Peyer's patch (tissue), 4 donors: Measurements from ENCODE around the gene PXDC1. TPM values are rescaled to one million over a fixed set of nuclear protein-coding genes. Genes with fewer than 3 reads are reported as not detected.
A peak's percentile ranks its signal among the peaks of the same experiment; 100 is the strongest.
"Not testable (repeated sequence)": the region's sequence is repeated elsewhere in the genome, so short reads cannot be mapped to it uniquely, and the experiment has no call there.

Source experiments
- DNase-seq, 3 donors: peaks; one replicate each; pipeline ENCODE4 v3.0.0-alpha.2; 2017 to 2019
- H3K27ac ChIP-seq, 4 donors: fragments of 200-600 bp; sonication (generic); one replicate each; pipeline ENCODE4 v1.5.1; 2016 to 2019
- H3K27me3 ChIP-seq, 2 donors: fragments of 200-600 bp; sonication (generic); one replicate each; pipeline ENCODE4 v1.5.1; 2019
- H3K36me3 ChIP-seq, 3 donors: fragments of 200-600 bp; sonication (generic); one replicate each; pipeline ENCODE4 v1.5.1; 2016 to 2019
- H3K4me1 ChIP-seq, 4 donors: fragments of 200-600 bp; sonication (generic); one replicate each; pipeline ENCODE4 v1.5.1; 2016 to 2019
- H3K4me3 ChIP-seq, 4 donors: fragments of 200-600 bp; sonication (generic); 1 replicate in 3 of 4; 2 replicates in 1 of 4; pipeline ENCODE4 v1.5.1; 2016 to 2019; ENCODE audit warnings: mild to moderate bottlenecking in 1 of 4
- H3K9me3 ChIP-seq, 4 donors: fragments of 200-600 bp; sonication (generic); one replicate each; pipeline ENCODE4 v1.5.1; 2016 to 2019; ENCODE audit warnings: mild to moderate bottlenecking in 1 of 4
- POLR2A ChIP-seq, 2 donors: fragments of 450-650 bp; IDR thresholded peaks; one replicate each; pipeline ENCODE4 v1.5.1; 2017; ENCODE audit warnings: antibody characterized with exemption in 2 of 2, mild to moderate bottlenecking in 2 of 2, moderate library complexity in 2 of 2
- total RNA-seq, 4 donors: library from RNA; depleted of rRNA; stranded (reverse); fragments of >200 nt; gene quantifications; one replicate each; pipeline ENCODE4 v1.1.0, GENCODE V29; 2016
- TF ChIP-seq, protein P1 (sequence below), 6 experiments: fragments of 450-650 bp in 4 of 6; fragments of 200-600 bp in 2 of 6; sonication (generic) in 1 of 6; IDR thresholded peaks; one replicate each; pipeline ENCODE4 v1.5.1; 2017 to 2019; ENCODE audit warnings: antibody characterized with exemption in 6 of 6, mild to moderate bottlenecking in 3 of 6, moderate library complexity in 1 of 6

Gene PXDC1
- total RNA-seq, 4 donors from 2014 or later, result 35.5 to 69.4 (median 61.1) TPM

GRCh38 chr6:3775386-3775785 is 23.9 kb upstream of the PXDC1 start:
- no peak for DNase-seq
- H3K9me3 ChIP-seq, result no peaks in the 10 kb centered on the region
- no peaks in the 10 kb centered on the region for H3K4me1 ChIP-seq
- no peaks in the 10 kb centered on the region for H3K36me3 ChIP-seq
- TF ChIP-seq POLR2A (IDR thresholded peaks at IDR 0.05), result no peak
- TF ChIP-seq, protein P1, sequence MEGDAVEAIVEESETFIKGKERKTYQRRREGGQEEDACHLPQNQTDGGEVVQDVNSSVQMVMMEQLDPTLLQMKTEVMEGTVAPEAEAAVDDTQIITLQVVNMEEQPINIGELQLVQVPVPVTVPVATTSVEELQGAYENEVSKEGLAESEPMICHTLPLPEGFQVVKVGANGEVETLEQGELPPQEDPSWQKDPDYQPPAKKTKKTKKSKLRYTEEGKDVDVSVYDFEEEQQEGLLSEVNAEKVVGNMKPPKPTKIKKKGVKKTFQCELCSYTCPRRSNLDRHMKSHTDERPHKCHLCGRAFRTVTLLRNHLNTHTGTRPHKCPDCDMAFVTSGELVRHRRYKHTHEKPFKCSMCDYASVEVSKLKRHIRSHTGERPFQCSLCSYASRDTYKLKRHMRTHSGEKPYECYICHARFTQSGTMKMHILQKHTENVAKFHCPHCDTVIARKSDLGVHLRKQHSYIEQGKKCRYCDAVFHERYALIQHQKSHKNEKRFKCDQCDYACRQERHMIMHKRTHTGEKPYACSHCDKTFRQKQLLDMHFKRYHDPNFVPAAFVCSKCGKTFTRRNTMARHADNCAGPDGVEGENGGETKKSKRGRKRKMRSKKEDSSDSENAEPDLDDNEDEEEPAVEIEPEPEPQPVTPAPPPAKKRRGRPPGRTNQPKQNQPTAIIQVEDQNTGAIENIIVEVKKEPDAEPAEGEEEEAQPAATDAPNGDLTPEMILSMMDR (IDR thresholded peaks at IDR 0.05), result no peak
- H3K4me3 ChIP-seq, result no peak overlapping the region
- no peak overlapping the region for H3K27ac ChIP-seq
- no peaks in the 10 kb centered on the region for H3K27me3 ChIP-seq

GRCh38 chr6:3773678-3774298 is 22.3 kb upstream of the PXDC1 start:
- Histone ChIP-seq H3K27ac (no peak overlapping the region), H3K9me3 (no peaks in the 10 kb centered on the region), H3K4me1 (no peaks in the 10 kb centered on the region), H3K4me3 (no peak overlapping the region), H3K36me3 (no peaks in the 10 kb centered on the region), H3K27me3 (no peaks in the 10 kb centered on the region)
- TF ChIP-seq, protein P1 (IDR thresholded peaks at IDR 0.05), result no peak
- no peak for TF ChIP-seq POLR2A (IDR thresholded peaks at IDR 0.05)
- no peak for DNase-seq

DNA sequence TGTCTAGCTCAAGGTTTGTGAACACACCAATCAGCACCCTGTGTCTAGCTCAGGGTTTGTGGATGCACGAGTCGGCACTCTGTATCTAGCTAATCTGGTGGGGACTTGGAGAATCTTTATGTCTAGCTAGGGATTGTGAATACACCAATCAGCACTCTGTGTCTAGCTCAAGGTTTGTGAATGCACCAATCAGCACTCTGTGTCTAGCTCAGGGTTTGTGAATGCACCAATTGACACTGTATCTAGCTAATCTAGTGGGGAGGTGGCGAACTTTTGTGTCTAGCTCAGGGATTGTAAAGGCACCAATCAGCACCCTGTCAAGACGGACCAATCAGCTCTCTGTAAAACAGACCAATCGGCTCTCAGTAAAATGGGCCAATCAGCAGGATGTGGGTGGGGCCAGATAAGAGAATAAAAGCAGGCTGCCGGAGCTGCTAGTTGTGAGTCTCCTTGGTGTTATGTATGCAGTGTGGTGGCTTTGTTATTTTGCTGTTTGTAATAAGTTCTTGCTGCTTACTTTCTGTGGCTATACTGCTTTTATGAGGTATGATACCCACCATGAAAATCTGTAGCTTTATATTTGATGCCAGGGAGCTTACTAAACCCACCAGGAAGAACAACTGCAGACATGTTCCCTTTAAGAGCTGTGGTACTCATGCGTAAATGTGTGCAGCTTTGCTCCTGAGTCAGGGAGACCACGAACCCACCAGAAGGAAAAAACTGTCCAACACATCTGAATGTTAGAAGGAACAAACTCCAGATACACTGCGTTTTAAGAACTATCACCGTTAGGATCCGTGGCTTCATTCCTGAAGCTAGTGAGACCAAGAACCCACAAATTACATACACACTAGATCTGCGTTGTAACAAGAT is 20.9 kb upstream of the PXDC1 start:
- H3K27me3 ChIP-seq, H3K4me3 ChIP-seq, H3K9me3 ChIP-seq, H3K36me3 ChIP-seq, H3K27ac ChIP-seq, H3K4me1 ChIP-seq: not testable (repeated sequence)
- DNase-seq, result peak in 1 of 3 donors; percentile 23

GRCh38 chr6:3771407-3772011 is 20.0 kb upstream of the PXDC1 start:
- no peaks in the 10 kb centered on the region for H3K36me3 ChIP-seq
- TF ChIP-seq POLR2A (IDR thresholded peaks at IDR 0.05), result no peak
- TF ChIP-seq, protein P1 (IDR thresholded peaks at IDR 0.05), result no peak
- DNase-seq, result peak in 1 of 3 donors; percentile 37

DNA sequence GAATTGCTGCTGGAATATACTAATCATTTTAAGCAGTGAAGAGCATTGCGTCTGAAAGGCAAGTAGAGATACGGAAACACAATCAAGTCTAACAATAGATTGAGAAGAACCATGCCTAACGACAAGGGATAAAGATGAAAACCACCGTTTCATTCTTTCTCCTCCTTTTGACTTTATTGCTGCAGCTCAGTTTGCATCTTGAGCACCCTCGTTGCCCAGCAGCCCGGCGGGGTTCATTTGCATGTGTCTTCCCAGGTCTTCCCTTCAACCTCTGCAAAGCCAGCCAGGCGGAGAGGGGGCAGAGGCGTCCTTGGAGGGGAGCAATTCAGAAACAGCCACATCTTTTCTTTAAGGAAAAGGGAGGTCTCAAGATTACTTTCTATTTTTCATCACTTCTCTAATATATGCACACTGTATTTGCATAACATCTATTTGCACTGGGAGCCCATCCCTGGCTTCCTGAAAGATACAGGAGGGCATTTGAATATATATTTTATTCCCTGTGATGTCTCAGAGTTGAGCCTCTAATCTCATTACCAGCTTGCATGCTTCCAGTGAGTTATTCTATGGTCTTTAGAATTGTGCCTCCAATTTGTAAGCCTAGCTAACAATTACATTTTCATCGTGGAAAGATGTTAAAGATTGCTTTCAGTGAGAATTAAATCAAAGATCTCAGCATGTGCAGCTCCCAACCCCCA is 18.7 kb upstream of the PXDC1 start:
- no peak for TF ChIP-seq POLR2A (IDR thresholded peaks at IDR 0.05)
- TF ChIP-seq, protein P1 (IDR thresholded peaks at IDR 0.05), result no peak
- Histone ChIP-seq H3K27me3 (no peaks in the 10 kb centered on the region), H3K36me3 (no peaks in the 10 kb centered on the region), H3K27ac (no peak overlapping the region), H3K4me1 (no peaks in the 10 kb centered on the region), H3K4me3 (no peak overlapping the region), H3K9me3 (no peaks in the 10 kb centered on the region)
- DNase-seq, result peak; percentile 41 to 59 (median 49)

More at GRCh38 chr6:3771407-3772011, 20.0 kb upstream of the PXDC1 start:
- no peaks in the 10 kb centered on the region for H3K9me3 ChIP-seq
- H3K27me3 ChIP-seq, result no peaks in the 10 kb centered on the region
- H3K4me1 ChIP-seq, result no peaks in the 10 kb centered on the region
- no peak overlapping the region for H3K27ac ChIP-seq
- H3K4me3 ChIP-seq, result no peak overlapping the region
